Inferior parietal cortex (tissue), 1 donor: Measurements from ENCODE around the gene LRP5.
A peak's percentile ranks its signal among the peaks of the same experiment; 100 is the strongest.
"Not testable (repeated sequence)": the region's sequence is repeated elsewhere in the genome, so short reads cannot be mapped to it uniquely, and the experiment has no call there.

ENCODE experiments used
- DNase-seq: peaks from one replicate; pipeline ENCODE4 v3.0.0-alpha.2; 2016; ENCODE audit errors: extremely low spot score

Gene LRP5

DNA sequence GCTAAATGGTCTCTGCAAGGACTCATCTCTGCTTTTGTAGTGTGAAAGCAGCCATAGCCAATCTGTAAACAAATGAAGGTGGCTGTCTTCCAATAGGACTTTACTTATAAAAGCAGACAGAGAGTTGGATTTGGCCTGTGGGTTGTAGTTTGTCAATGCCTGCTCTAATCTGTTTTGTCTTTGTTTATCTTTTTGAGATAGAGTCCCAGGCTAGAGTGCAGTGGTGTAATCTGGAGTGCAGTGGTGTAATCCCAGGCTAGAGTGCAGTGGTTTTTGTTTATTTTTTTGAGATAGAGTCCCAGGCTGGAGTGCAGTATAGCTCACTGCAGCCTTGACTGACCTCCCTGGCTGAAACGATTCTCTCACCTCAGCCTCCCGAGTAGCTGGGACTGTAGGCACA lies 156.7 kb downstream of the LRP5 start:
- no peak for DNase-seq

DNA sequence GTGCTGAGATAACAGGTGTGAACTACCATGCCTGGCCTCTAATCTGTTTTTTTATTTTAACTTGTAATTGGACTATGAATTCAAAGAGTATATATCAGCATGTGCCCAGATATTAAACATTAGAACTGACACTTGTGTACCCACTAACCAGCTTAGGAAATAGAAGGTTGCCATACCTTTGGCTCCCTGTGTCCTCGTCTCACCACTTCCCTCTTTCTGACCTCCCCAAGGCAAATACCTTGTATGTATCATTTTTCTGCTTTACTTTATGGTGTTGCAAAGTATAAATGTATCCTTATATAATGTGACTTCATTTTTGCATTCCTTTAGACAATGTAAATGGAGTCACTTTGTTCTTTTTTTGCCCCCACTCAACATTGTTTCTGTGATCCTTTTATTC lies 157.3 kb downstream of the LRP5 start:
- no peak for DNase-seq

DNA sequence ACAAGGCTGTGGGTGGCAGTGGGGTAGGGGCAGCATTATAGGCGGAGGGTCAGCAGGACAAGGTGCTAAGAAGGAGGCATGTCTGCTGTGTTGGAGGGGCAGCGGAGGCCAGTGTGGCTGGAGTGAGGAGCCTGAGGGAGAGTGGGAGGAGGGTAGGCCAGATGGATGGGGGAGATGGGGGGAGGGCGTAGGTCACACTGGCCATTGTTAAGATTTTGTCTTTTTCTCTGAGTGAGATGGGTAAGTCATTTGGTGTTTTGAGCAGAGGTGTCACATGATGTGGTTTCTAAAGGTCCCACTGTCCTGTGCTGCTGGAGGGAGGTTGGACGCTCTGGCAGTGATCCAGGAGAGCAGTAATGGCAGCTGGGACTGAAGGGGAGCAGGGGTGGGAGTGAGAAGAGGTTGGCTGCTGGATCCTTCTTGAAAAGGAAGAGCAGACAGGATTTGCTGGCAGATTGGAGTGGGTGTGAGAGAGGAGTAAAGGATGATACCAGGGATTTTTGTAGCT lies 158.0 kb downstream of the LRP5 start:
- DNase-seq: peak; percentile 40

DNA sequence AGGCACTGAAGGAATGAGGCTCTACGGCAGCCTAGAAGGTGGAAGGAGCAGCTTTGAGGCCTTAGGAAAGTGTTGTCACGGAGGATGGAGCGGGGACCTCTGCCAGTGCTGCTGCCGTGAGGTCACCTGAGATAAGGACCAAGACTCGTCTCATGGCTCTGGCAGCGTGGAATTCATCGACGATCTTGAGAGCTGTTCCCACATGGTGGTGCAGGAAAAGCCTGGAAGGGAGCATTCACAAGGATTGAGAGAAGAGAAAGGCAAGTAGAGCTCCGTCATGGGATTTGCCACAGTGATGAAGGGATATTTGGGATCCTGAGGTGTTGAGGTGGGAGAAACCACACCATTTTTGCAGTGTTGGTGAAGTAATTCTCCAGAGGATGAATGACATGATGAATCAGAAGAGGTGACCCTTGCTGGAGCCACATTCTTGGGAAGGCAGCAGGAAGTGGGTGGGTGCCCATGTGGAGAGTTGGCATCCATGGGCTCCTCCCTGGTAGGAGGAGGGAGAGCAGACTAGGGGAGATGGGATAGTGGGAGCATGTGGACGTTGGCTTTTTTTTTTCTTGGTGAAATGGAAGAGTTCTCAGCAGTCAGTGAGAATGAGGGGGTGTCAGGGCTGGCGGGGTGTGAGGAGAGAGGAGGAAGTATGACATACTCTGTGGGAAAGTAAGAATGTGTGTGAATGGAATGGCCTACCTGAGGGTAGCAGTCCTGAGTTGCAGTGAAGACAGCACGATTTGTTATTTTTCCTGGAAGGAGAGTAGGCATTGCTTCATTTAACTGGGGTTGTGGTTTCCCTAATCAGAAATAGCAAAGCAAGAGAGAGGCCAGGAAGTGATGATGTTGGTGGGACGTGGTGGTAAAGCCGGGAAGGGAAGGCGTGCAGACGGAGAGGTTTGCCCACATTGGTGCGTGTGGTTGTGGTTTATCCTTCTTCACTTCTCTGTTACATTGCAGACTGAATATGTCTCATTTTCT lies 159.3 kb downstream of the LRP5 start:
- no peak for DNase-seq

DNA sequence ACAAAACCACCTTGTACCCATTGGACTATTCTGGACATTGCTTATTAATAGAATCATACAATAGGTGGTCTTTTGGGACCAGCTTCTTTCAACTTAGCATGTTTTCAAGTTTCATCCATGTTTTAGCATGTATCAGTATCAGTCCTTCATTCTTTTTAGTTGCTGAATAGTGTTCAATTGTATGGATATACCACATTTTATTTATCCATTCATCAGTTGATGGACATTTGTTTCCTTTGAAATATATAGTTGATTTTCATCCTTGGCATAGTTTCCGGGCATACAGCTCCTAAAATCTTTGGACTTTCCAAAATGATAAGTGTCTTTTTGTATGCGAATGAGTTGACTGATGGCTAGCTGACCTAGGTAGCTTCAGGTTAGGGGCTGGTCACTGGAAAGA lies 160.4 kb downstream of the LRP5 start:
- DNase-seq: no peak

DNA sequence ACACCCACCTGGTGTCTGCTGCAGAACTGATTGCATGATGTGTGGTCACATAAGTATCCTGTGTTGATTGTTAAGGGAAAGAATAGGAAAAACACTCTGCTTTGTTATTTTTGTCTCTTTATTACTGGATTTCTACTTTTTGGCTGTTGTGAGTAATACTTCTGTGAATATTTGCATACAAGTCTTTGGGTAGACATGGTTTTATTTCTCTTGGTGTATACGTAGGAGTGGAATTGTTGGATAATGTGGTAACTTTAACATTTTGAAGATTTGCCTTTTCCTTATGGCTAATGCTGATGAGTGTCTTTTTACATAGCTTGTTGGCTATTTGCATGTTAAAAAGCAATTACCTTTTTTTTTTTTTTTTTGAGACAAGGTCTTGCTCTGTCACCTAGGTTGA lies 161.3 kb downstream of the LRP5 start:
- no peak for DNase-seq

DNA sequence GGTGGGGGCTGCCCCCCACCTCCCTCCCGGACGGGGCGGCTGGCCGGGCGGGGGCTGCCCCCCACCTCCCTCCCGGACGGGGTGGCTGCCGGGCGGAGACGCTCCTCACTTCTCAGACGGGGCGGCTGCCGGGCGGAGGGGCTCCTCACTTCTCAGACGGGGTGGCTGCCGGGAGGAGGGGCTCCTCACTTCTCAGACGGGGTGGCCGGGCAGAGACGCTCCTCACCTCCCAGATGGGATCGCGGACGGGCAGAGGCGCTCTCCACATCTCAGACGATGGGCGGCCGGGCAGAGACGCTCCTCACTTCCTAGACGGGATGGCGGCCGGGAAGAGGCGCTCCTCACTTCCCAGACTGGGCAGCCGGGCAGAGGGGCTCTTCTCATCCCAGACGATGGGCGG lies 163.2 kb downstream of the LRP5 start:
- DNase-seq: not testable (repeated sequence)

DNA sequence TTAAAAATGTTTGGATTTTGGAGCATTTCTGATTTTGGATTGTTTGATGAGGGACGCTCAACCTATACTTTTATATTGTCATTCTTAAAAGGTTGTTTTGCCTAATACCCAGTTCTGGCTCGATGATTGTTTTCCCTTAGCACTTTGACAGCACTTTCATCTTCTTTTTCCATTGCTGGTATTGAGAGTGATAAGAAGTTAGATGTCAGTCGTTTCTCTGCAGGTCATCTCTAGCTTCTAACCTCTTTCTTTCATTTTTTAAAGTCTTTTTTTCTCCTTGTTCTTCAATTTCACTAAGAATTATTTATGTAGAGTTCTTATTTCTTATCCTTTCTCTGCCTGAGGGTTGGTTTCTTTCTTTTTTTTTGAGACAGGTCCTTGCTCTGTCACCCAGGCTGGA lies 167.0 kb downstream of the LRP5 start:
- DNase-seq: no peak

DNA sequence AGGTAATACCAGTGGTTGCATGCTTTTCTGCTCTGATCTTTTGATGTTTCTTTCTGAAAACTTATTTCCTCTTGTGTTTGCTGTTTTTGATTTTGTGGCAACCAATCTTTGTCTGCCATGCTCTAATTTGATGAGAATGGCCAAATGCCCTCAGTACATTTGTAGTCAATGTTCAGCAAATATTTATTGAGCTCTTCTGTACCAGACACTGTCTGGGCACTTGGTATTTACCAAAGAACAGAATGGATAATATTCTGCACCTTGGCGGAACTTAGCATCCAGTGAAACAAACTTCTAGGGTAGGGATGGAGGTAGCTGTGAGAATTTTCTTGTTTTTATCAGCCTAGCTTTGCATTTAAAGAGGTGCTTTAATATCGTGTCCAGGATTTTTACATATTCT lies 167.8 kb downstream of the LRP5 start:
- no peak for DNase-seq

DNA sequence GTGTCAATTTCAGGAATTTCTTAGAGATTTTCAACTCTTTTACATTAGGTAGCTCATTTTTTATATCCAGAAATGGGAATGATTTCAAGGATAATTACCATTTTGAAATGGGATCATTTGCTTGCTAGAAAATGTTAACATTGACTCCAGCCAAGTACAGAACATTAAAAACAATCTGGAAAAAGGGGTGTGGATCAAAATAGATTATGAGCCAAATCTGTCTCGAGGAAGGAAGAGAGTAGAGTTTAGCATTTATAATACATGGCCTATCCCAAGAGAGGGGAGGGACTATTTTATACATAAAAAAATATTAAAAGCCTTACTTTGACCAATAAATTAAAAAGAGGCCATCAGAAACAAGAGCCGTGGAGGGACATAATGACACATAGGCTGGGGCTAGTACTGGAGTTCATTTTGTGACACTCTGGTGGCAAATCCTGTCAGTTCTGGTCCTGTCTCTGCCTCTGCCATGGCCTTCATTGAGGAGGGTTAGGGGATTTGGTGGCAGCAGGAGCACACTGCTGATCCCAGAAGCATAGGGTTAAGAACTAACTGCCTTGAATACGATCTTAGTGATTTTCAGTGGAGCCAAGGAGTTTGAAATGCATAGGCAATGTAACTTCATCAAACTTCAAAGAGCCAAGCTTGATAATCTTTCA lies 168.6 kb downstream of the LRP5 start:
- DNase-seq: no peak

DNA sequence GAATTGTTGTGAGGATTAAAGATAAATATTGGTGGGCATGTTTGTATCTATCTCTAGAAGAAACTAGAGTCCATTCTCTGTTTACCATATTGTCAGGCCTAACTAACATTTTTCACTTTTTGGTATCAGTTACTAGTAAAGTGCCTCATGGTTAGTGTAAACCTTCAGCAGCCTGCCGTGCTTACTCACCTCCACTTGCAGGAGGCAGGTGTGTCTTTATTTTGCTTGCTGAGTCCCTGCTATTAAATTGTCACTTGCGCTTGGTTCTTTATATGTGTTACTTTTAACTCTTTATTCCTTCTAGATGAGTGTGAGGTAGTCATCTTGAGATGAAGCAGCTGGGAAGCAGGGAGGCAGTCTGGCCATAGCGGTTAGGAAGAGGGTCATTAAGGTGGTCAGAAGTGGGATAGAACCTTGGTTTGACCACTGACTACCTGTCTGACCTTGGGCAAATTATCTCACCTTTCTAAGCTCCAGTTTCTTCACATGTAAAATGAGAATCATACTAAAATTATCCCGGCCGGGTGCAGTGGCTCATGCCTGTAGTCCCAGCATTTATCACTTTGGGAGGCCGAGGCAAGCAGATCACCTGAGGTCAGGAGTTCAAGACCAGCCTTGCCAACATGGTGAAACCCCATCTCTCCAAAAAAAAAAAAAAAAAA lies 169.3 kb downstream of the LRP5 start:
- no peak for DNase-seq

DNA sequence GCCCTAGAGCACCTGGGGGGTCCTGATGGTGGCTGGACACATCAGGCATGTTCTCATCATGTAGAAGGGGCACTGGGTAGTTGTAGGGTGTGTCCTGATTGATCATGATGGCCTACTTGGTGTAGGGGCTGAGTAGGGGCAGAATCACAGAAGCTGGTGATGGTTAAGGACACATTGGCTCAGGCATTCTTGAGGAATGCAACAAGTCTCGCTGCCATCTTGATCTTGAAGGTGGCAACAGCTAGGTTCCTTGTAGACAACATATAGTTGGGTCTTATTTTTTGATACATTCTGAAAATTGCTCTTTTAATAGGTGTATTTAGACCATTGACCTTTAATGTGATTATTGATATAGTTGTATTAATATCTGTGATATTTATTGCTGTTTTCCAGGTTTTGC lies 176.2 kb downstream of the LRP5 start:
- no peak for DNase-seq

DNA sequence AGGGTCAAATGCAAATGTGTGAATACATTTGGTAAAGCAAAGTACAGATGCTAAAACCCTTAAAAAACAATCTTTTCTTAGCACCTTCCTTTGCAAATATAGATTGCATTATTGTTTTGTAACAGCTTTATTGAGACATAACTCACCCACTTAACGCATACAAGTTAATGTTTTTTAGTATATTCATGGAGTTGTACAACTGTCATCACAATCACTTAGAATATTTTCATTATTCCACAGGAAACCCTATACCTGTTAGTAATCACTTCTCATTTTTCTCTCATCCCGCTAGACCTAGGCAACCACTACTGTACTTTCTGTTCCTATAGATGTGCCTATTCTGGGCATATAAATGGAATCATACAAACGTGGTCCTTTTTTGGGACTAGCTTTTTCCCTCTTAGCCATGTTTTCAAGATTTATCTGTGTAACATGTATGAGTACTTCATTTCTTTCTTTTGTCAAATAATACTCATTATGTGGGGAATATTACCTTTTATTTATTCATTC lies 182.9 kb downstream of the LRP5 start:
- DNase-seq: no peak

DNA sequence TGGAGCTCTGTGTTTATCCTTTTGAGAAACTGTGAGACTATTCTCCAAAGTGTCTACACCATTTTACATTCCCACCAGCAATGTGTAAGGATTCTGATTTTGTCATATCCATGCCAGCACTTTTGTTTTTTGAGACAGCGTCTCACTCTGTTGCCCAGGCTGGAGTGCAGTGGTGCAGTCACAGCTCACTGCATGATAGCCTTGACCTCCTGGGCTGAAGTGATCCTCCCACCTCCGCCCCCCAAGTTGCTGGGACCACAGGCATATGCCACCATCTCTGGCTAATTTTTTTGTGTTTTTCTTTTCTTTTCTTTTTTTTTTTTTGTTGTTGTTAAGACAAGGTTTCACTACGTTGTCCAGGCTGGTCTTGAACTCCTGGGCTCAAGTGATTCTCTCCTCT lies 183.5 kb downstream of the LRP5 start:
- DNase-seq: no peak

DNA sequence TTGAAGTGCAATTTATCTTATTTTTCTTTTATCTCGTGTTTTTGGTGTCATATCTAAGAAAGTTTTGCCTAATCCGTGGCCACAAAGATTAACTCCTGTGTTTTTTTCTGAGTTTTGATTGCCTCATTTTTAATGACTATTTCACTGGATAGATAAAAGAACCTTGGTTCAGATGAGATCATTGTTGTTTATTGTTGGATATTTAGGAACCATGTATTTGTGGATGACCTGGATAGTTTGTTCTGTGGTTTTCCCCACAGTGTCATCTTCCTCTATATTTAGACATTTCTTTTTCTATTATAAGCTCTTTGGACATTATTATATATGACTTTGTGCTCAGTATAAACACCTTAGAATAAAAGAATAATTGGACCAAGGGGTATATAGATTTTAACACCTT lies 185.4 kb downstream of the LRP5 start:
- no peak for DNase-seq

DNA sequence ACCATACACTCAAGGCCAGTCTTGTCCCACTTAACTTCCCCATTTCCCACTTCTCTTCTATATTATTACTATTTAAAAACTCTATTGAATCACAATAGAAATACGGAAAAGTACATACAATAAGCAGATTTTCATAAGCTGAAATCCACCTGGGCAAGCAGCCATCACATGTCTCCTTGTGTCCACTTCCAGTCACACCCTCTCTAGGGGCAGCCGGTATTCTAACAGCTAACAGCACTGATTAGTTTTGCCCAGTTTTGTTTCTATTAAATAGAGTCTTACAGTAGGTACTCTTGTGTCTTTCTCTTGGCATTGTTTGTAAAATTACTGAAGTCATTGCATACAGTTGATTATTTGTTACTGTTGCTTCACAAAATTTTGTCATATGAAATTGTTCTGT lies 185.9 kb downstream of the LRP5 start:
- DNase-seq: no peak
